ENCODE measurements around the gene CDKAL1. TPM values are rescaled to one million over a fixed set of nuclear protein-coding genes. Genes with fewer than 3 reads are reported as not detected.
A peak's percentile ranks its signal among the peaks of the same experiment; 100 is the strongest.

The CDKAL1 gene
- total and polyA plus RNA-seq, 2 donors (not counting 3 experiments of a cell fraction or from before 2014, with no cell fraction given): 6.1 to 20.5 TPM

DNA sequence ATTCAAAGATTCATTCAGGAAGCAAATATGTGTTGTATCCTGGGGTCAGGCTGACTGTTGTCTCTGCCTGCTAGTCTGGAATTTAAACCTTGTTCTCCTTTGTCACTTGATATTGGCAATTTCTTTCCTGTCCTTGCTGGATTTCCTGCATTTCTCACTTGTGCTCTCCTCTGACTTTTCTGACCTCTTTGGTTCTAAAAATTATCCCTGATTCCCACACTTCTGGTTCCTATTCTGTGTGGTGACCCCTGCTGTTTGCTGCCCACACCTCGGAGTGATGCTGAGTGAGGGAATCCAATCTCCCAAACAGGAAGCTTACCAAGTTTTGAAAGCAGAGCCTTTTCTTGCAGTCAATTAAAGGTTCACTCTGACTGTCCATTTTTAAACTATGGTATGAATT is 345.3 kb downstream of the CDKAL1 start:
- BruUV-seq (replicated peaks): no TSS peak
- H3K27ac ChIP-seq (ENCODE audit: insufficient read depth, low read depth, low read length): peak overlapping the region; percentile 41
- DNase-seq (ENCODE audit: low read depth, low spot score) (peak; percentile 78), FAIRE-seq (peak; percentile 81)
- H2AFZ ChIP-seq (ENCODE audit: low read depth, low read length): no peak overlapping the region
- TF ChIP-seq GATA2 (IDR thresholded peaks at IDR 0.05; ENCODE audit: insufficient read depth, insufficient read length, low read depth, low read length): peak; percentile 39
- TF ChIP-seq, protein P1, sequence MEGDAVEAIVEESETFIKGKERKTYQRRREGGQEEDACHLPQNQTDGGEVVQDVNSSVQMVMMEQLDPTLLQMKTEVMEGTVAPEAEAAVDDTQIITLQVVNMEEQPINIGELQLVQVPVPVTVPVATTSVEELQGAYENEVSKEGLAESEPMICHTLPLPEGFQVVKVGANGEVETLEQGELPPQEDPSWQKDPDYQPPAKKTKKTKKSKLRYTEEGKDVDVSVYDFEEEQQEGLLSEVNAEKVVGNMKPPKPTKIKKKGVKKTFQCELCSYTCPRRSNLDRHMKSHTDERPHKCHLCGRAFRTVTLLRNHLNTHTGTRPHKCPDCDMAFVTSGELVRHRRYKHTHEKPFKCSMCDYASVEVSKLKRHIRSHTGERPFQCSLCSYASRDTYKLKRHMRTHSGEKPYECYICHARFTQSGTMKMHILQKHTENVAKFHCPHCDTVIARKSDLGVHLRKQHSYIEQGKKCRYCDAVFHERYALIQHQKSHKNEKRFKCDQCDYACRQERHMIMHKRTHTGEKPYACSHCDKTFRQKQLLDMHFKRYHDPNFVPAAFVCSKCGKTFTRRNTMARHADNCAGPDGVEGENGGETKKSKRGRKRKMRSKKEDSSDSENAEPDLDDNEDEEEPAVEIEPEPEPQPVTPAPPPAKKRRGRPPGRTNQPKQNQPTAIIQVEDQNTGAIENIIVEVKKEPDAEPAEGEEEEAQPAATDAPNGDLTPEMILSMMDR (IDR thresholded peaks at IDR 0.05; ENCODE audit: extremely low read depth in 1 of 2, insufficient read depth in 1 of 2, low read depth in 1 of 2, low read length in 2 of 2): no peak
- peak overlapping the region; percentile 35 for H3K4me2 ChIP-seq (ENCODE audit: insufficient read depth, low read length)
- H3K9me3 ChIP-seq (replicated peaks; ENCODE audit: control insufficient read depth, insufficient read depth, low read length): no peaks in the 10 kb centered on the region
- ChIA-PET POLR2A (no interaction called here), CTCF (interaction anchor here (1.0 to 1.5 kb wide), 3 partner anchors 230 to 709 kb away, joined by 3 to 6 read pairs (median 3); no protein-coding TSS in a partner anchor)
- H3K9me1 ChIP-seq (replicated peaks; ENCODE audit: control insufficient read depth, extremely low read depth, insufficient read depth, low read length): no peaks in the 10 kb centered on the region
- H3K79me2 ChIP-seq (ENCODE audit: control insufficient read depth, insufficient read depth, low read length): no peaks in the 10 kb centered on the region
- no peaks in the 10 kb centered on the region for H4K20me1 ChIP-seq (replicated peaks; ENCODE audit: control insufficient read depth, extremely low read depth, insufficient read depth, low read length)
- dilution Hi-C loops (cut with MboI; ENCODE audit: extremely low pct_ligation_motif_present, low sequenced_read_pairs) (no loop called here), intact Hi-C loops (cut with micrococcal nuclease) (loop anchor here (5.0 to 10.0 kb wide), 5 partner anchors 865 to 1948 kb away; no protein-coding TSS in a partner anchor)
- H3K4me1 ChIP-seq (ENCODE audit: control insufficient read depth, extremely low read depth, insufficient read depth, low read length): peaks cover 38% of the 10 kb centered on the region
- no peak overlapping the region for H3K9ac ChIP-seq (replicated peaks; ENCODE audit: extremely low read depth, insufficient read depth, low read length)
- no peak overlapping the region for H3K4me3 ChIP-seq (replicated peaks in 1 of 3; ENCODE audit: insufficient read depth in 1 of 3, low read depth in 1 of 3, low read length in 3 of 3)
- no peaks in the 10 kb centered on the region for H3K27me3 ChIP-seq (ENCODE audit: control insufficient read depth in 2 of 2, insufficient read depth in 2 of 2, low read length in 2 of 2)
- H3K36me3 ChIP-seq (ENCODE audit: control insufficient read depth in 2 of 2, extremely low read depth in 1 of 2, insufficient read depth in 2 of 2, low read length in 2 of 2): no peaks in the 10 kb centered on the region

DNA sequence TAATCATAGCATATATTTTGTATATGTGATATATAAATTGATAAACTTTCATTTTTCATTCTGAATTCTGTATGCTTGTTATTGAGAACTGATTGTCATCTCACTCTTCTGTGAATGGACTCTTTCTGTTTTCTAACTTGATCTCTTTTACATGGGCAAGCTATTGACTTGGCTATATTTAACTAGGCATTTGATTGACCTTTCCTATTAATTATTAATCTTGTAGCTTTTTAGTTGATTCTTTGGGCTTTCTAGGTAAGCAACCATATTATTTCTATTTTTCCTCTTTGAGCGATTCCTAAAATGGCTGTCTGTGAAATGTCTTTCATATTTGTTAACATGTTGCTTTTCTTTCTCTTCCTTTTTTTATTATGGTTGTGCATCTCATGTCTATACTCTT is 347.1 kb downstream of the CDKAL1 start:
- no peak for DNase-seq (ENCODE audit: low read depth, low spot score)
- H3K36me3 ChIP-seq (ENCODE audit: control insufficient read depth in 2 of 2, extremely low read depth in 1 of 2, insufficient read depth in 2 of 2, low read length in 2 of 2): no peaks in the 10 kb centered on the region
- no peak overlapping the region for H2AFZ ChIP-seq (ENCODE audit: low read depth, low read length)
- H3K4me3 ChIP-seq (replicated peaks in 1 of 3; ENCODE audit: insufficient read depth in 1 of 3, low read depth in 1 of 3, low read length in 3 of 3): no peak overlapping the region
- H3K4me1 ChIP-seq (ENCODE audit: control insufficient read depth, extremely low read depth, insufficient read depth, low read length): peaks cover 29% of the 10 kb centered on the region
- no peaks in the 10 kb centered on the region for H3K79me2 ChIP-seq (ENCODE audit: control insufficient read depth, insufficient read depth, low read length)
- no TSS peak for BruUV-seq (replicated peaks)
- POLR2A ChIA-PET: no interaction called here
- H3K27ac ChIP-seq (ENCODE audit: insufficient read depth, low read depth, low read length): no peak overlapping the region
- H3K9ac ChIP-seq (replicated peaks; ENCODE audit: extremely low read depth, insufficient read depth, low read length): no peak overlapping the region
- no peaks in the 10 kb centered on the region for H3K9me1 ChIP-seq (replicated peaks; ENCODE audit: control insufficient read depth, extremely low read depth, insufficient read depth, low read length)
- intact Hi-C loops (cut with micrococcal nuclease) (no loop called here), dilution Hi-C loops (cut with MboI; ENCODE audit: extremely low pct_ligation_motif_present, low sequenced_read_pairs) (no loop called here)
- no peaks in the 10 kb centered on the region for H3K9me3 ChIP-seq (replicated peaks; ENCODE audit: control insufficient read depth, insufficient read depth, low read length)
- no peak for TF ChIP-seq MYC (IDR thresholded peaks at IDR 0.05; ENCODE audit: low read depth, low read length)
- FAIRE-seq: no peak
- CTCF ChIA-PET: no interaction called here
- no peak overlapping the region for H3K4me2 ChIP-seq (ENCODE audit: insufficient read depth, low read length)
- H4K20me1 ChIP-seq (replicated peaks; ENCODE audit: control insufficient read depth, extremely low read depth, insufficient read depth, low read length): no peaks in the 10 kb centered on the region
- H3K27me3 ChIP-seq (ENCODE audit: control insufficient read depth in 2 of 2, insufficient read depth in 2 of 2, low read length in 2 of 2): no peaks in the 10 kb centered on the region
